ENCODE results near the gene PUS10.

DNA sequence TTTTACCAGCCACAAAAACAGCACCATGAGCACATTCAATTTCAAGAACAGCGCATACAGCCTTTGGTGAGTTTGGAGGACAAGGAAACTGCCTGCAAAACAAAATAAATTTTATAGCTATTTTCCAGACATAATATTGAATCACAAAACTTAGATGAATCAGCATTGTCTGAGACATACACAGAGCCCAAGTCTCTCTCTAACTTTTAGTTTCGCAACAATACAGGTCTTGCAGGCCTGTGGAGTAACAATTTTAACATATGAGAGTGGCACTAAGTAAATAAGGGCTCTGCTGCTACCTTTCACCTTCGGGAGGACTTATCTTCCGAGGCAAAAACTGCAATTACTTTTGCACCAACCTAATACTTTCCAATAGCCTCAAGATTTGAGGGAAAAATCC lies 56.6 kb downstream of the PUS10 start:
- TF ChIP-seq POLR2A (IDR thresholded peaks at IDR 0.05; ENCODE audit: extremely low read depth, insufficient read length) (no peak), MAX (IDR thresholded peaks at IDR 0.05; ENCODE audit: low read depth, low read length) (no peak)
- TF ChIP-seq, protein P1, sequence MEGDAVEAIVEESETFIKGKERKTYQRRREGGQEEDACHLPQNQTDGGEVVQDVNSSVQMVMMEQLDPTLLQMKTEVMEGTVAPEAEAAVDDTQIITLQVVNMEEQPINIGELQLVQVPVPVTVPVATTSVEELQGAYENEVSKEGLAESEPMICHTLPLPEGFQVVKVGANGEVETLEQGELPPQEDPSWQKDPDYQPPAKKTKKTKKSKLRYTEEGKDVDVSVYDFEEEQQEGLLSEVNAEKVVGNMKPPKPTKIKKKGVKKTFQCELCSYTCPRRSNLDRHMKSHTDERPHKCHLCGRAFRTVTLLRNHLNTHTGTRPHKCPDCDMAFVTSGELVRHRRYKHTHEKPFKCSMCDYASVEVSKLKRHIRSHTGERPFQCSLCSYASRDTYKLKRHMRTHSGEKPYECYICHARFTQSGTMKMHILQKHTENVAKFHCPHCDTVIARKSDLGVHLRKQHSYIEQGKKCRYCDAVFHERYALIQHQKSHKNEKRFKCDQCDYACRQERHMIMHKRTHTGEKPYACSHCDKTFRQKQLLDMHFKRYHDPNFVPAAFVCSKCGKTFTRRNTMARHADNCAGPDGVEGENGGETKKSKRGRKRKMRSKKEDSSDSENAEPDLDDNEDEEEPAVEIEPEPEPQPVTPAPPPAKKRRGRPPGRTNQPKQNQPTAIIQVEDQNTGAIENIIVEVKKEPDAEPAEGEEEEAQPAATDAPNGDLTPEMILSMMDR (IDR thresholded peaks at IDR 0.05; ENCODE audit: low read depth, low read length) = no peak

Measured in NB4 (cell line).